HuH-7 (cell line): ENCODE data around the gene CFAP47.
"Not testable (repeated sequence)": the region's sequence is repeated elsewhere in the genome, so short reads cannot be mapped to it uniquely, and the experiment has no call there.

Experiments used
- DNase-seq: peaks from one replicate; pipeline ENCODE4 v3.0.0; 2011; ENCODE audit warnings: low spot score

CFAP47 gene

GRCh38 chrX:35919536-35920309 lies at the start of gene CFAP47:
CFAP47 (plus strand) TSS chrX:35919734; CDS start chrX:35919800, 66 bp downstream.
- DNase-seq: no peak

GRCh38 chrX:35880601-35881000 lies 38.9 kb upstream of the CFAP47 start:
- DNase-seq: no peak

- no peak for DNase-seq
Measured at GRCh38 chrX:35886135-35886534, 33.4 kb upstream of the CFAP47 start.

- peak; percentile 21 for DNase-seq
Measured at GRCh38 chrX:35890699-35891098, 28.8 kb upstream of the CFAP47 start.

GRCh38 chrX:35986816-35987215 lies 67.3 kb downstream of the CFAP47 start:
- DNase-seq: not testable (repeated sequence)

GRCh38 chrX:36007207-36007606 lies 87.7 kb downstream of the CFAP47 start:
- no peak for DNase-seq

GRCh38 chrX:36019125-36019524 lies 99.6 kb downstream of the CFAP47 start:
- DNase-seq: peak; percentile 5

GRCh38 chrX:36035550-36035949 lies 116.0 kb downstream of the CFAP47 start:
- DNase-seq: no peak

- no peak for DNase-seq
Measured at GRCh38 chrX:36062778-36063177, 143.2 kb downstream of the CFAP47 start.

GRCh38 chrX:36071061-36071460 lies 151.5 kb downstream of the CFAP47 start:
- no peak for DNase-seq

GRCh38 chrX:36075009-36075408 lies 155.5 kb downstream of the CFAP47 start:
- not testable (repeated sequence) for DNase-seq

- no peak for DNase-seq
Measured at GRCh38 chrX:36083256-36083655, 163.7 kb downstream of the CFAP47 start.

- DNase-seq: no peak
Measured at GRCh38 chrX:36087366-36087765, 167.8 kb downstream of the CFAP47 start.

- DNase-seq: not testable (repeated sequence)
Measured at GRCh38 chrX:36088939-36089338, 169.4 kb downstream of the CFAP47 start.

- DNase-seq: no peak
Measured at GRCh38 chrX:36102425-36102824, 182.9 kb downstream of the CFAP47 start.

GRCh38 chrX:36116222-36116621 lies 196.7 kb downstream of the CFAP47 start:
- DNase-seq: no peak

- DNase-seq: no peak
Measured at GRCh38 chrX:36159254-36159653, 239.7 kb downstream of the CFAP47 start.

GRCh38 chrX:36160081-36160480 lies 240.5 kb downstream of the CFAP47 start:
- no peak for DNase-seq

- no peak for DNase-seq
Measured at GRCh38 chrX:36198575-36198974, 279.0 kb downstream of the CFAP47 start.

- no peak for DNase-seq
Measured at GRCh38 chrX:36199928-36200327, 280.4 kb downstream of the CFAP47 start.

- no peak for DNase-seq
Measured at GRCh38 chrX:36214924-36215323, 295.4 kb downstream of the CFAP47 start.

- no peak for DNase-seq
Measured at GRCh38 chrX:36218801-36219200, 299.3 kb downstream of the CFAP47 start.

GRCh38 chrX:36234840-36235528 lies 315.4 kb downstream of the CFAP47 start:
- DNase-seq: not testable (repeated sequence)
